Activated effector memory CD4-positive, alpha-beta T cell treated with Interleukin-2 at 50 U/mL for 16 hours (primary cell): ENCODE results near the gene DAPP1.

ENCODE experiments used
- DNase-seq: peaks from one replicate; pipeline ENCODE4 v3.0.0-alpha.2; 2020

The DAPP1 gene

GRCh38 chr4:99856166-99856565 lies 39.5 kb downstream of the DAPP1 start:
- DNase-seq = no peak

- DNase-seq = no peak
Observed at GRCh38 chr4:99857307-99857706, 40.7 kb downstream of the DAPP1 start.

DNA sequence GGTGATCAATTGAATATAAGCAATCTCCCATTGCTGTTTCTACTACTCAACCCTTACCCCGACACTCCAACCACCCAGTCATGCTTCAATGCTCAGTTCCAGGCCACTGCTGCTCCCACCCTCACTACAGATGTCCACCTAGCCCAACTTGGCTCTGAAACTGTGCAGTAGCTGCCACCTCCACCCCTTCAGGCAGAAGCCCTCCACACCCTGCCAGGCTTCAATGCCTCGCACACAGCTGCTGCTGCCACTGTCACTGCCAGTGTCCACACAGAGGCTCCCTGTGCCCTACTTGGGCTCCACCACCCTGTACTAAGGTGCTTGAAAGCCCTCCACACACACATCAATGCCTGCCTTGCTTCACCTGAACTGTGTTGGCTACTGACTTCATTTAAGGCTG lies 43.0 kb downstream of the DAPP1 start:
- DNase-seq = no peak

DNA sequence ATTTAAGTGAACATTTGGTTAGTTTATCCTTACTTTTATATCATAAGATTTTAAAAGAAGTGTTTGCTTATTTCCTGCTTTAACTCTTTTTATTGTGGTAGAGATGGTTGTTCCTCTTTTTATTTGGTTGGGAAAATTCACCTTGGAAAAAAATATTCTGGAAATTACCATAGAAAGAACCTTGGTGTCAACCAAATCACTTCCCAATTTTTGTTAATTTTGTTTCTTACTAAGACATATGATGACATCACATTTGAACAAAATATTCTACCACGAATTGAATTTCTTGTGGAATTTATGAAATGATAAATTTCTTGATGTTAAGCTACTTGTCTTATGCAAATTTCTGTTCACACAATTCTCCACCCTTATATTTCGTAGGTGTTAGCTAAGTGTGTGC lies 43.9 kb downstream of the DAPP1 start:
- no peak for DNase-seq

GRCh38 chr4:99861120-99861905 lies 44.7 kb downstream of the DAPP1 start:
- DNase-seq = no peak

DNA sequence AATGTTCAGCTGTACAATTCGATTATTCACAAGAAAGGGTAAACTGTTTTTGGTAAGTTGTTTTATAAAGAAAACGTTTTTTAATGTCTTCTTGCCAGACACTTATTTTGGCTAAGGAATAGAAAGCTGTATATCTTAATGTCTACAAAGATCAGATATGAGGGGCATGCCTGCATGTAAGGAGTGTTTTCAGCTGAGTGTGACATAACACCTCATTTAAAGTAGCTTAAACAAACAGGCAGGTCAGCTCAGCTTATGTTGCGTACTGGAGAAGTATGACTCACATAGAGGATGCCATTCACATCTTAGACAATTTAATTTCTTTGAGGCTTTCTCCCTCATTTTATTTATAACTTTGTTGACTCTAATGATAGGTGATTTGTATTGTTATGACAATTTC lies 47.2 kb downstream of the DAPP1 start:
- DNase-seq = no peak

- no peak for DNase-seq
Observed at GRCh38 chr4:99868126-99868596, 51.5 kb downstream of the DAPP1 start.

DNA sequence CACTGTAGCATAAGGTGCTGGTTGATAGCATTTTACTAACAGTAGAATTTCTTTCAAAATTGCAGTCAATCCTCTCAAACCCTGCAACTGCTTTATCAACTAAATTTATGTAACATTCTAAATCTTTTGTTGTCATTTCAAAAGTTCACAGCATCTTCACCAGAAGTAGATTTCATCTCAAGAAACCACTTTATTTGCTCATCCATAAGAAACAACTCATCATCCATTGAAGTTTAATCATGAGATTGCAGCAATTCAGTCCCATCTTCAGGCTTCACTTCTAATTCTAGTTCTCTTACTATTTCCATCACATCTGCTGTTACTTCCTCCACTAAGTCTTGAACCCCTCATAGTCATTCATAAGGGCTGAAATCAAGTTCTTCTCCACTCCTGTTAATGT lies 55.9 kb downstream of the DAPP1 start:
- no peak for DNase-seq

DNA sequence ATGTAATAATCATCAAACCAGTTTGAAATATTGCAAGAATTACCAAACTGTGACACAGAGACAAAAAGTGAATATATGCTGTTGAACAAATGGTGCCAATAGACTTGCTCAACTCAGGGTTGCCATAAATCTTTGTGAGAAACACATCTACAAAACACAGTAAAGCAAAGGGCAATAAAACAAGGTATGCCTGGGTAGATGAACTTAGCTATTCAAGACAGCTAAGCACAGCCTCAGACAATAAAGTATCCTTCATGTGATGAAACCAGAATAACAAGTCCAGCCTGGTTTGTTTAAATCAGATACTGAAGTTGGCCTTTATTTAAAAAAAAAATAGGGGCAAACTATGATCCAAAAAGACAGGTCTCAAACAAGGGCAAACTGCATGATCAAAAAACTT lies 58.4 kb downstream of the DAPP1 start:
- DNase-seq = no peak

DNA sequence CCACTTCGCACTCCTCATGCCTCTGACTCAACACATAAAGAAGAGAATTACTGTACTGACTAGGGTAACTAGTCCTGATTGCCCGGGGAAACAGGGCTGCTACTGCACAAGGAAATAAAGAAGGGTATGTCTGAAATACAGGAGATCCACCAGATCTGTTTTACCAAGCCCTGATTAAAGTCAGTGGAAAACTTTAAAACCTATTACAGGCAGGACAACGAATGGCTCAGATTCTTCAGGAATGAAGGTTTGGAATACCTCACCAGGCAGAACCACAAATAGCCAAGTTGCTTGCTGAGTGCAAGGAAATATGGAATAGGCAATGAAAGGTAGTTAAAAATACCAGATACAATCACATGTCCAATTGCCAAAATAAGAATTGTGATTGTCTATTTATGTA lies 60.3 kb downstream of the DAPP1 start:
- no peak for DNase-seq

DNA sequence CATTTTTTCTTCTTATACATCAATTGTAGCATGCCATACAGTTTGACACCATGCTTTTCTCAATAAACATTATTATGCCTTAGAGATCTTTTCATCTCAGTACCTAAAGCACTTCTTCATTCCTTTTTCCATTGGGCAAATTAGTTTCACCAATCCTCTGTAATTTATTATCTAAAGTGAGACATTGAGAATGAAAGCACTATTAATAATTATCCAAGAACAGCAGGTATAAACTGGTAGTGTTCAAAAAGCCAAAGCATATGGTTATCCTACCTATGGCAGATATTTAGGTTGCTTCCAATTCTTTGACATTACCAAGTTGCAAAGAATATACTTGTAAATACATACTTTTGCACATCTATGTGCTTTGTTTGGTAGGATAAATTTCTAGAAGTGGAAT lies 62.0 kb downstream of the DAPP1 start:
- no peak for DNase-seq

GRCh38 chr4:99879458-99879857 lies 62.8 kb downstream of the DAPP1 start:
- DNase-seq = no peak

GRCh38 chr4:99885063-99885664 lies 68.5 kb downstream of the DAPP1 start:
- DNase-seq = no peak

DNA sequence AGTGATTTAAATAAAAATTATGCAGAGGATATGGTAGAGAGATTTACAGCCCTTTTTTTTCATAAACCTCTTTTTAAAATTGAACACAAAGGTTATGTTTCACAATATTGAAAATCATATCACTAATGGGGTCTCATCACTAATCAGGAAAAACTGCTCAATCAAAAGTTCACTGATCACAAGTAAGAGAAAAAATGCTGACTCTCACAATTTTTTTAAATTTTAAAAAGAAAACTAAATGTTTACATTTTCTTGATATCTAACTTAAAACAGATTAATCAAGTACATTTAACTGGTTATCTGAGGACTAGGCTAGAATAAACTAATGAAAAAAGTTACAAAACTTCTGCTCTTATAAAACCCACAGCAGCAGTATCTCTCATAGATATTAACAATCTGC lies 69.1 kb downstream of the DAPP1 start:
- no peak for DNase-seq

DNA sequence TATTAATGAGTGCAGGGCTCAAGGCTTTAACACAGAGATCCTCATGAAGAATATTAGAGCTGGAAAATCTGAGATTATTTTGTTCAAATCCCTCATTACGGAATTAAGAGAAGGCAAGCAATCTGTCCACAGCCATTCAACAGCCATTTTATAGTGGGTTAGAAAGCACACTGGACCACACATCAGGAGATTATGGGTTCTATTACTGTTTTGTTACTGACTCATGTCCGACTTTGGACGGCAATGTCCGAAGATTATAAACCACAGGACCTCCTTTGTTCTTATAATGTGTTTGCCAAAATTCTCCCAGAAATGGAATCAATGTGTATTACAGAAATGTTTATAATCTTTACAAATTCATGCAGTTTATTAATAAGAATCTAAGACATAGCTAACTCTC lies 69.5 kb downstream of the DAPP1 start:
- DNase-seq = no peak

DNA sequence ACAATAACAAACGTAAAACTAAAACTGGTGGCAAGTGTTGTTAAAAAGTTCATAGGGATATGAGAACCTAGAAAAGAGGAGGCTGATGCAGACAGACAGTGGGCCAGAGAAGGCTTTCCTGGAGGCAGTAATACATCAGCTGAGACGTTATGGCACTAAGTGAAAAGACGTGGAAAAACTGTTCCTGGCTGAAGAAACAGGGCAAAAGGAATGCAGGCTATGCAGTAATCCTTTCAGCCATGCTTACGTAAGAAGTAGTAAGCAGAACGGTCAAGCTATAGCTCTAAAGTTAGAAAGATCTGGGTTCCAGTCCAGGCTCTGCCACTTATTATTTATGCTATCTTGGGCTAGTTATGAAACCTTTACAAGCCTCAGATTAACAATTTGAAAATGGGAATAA lies 71.2 kb downstream of the DAPP1 start:
- no peak for DNase-seq

GRCh38 chr4:99891351-99891750 lies 74.7 kb downstream of the DAPP1 start:
- no peak for DNase-seq

DNA sequence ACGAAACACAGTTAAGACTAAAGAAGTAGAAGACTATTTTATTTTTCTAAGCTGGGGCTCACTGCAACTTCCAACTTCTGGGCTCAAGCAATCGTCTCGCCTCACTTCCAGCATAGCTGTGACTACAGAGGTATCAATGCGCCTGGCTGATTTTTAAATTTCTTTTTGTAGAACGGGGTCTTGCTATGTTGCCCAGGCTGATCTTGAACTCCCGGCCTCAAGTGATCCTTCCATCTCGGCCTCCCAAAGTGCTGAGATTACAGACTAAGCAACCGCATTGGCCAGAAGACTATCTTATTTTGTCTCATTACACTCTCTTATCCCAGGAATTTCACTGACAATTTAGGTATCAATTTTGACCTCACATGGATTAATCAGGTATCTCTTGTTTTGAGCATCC lies 76.4 kb downstream of the DAPP1 start:
- no peak for DNase-seq

- no peak for DNase-seq
Observed at GRCh38 chr4:99893839-99894160, 77.2 kb downstream of the DAPP1 start.

GRCh38 chr4:99894161-99894997 lies 77.8 kb downstream of the DAPP1 start, which contains the start of gene LAMTOR3:
Gene LAMTOR3 (minus strand): TSS chr4:99894427. CDS start chr4:99893963, 464 bp downstream.
- DNase-seq = peak; percentile 88

GRCh38 chr4:99894998-99895397 lies 78.4 kb downstream of the DAPP1 start:
- DNase-seq = no peak

- no peak for DNase-seq
Observed at GRCh38 chr4:99915449-99915848, 98.8 kb downstream of the DAPP1 start.

DNA sequence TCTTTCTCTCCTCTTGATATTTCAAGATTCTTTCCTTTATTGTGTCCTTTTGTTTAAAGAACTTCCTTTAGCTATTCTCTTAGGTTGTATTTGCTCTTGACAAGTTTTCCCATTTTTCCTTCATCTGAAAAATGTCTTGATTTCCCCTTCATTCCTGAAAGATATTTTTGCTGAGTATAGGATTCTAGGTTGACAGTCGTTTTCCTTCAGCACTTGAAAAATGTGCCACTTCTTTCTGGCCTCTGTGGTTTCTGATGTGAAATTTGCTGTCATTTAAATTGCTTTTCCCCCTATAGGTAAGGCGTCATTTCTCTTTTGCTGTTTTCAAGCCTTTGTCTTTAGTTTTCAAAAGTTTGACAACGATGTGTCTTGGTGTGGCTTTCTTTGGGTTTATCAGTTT lies 100.9 kb downstream of the DAPP1 start:
- no peak for DNase-seq

DNA sequence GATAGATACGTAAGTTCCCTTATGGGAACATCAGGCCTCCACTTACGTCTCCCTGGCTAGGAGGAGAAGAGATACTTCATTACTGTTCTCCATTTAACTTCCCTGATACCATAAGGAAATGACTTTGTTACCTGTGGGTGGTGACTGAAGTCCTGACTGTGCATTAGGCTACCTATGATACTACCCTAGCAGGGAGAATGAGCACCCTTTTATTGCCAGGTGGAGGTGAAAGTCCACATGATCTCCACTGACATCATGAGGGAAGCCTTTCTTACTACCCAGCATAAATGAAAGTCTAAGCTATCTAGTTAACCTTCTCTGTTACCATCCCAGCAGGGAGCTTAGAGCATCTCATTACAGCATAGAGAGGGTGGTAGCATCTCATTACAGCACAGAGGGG lies 102.0 kb downstream of the DAPP1 start:
- no peak for DNase-seq
